ENCODE results near the gene CATSPERZ. TPM values are rescaled to one million over a fixed set of nuclear protein-coding genes. Genes with fewer than 3 reads are reported as not detected.
A peak's percentile ranks its signal among the peaks of the same experiment; 100 is the strongest.

The CATSPERZ gene, protein sequence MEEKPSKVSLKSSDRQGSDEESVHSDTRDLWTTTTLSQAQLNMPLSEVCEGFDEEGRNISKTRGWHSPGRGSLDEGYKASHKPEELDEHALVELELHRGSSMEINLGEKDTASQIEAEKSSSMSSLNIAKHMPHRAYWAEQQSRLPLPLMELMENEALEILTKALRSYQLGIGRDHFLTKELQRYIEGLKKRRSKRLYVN
- total RNA-seq (2021; fragmentation: NEBNext Ultra II Directional; extraction: Animal tissue kit (Norgen Biotek cat#: 25700)) = not detected in 2 replicates
- 0.77 and 1.1 TPM in 2 replicates for polyA plus RNA-seq (2011; rRNA removed)
- 0.85 TPM for polyA plus RNA-seq (2011; cell fraction: cytosol; rRNA removed)
- 1.6 TPM for polyA plus RNA-seq (2011; cell fraction: nucleus; rRNA removed)
- 0.46 to 0.96 TPM (median 0.73 TPM) in 3 of 4 replicates, not detected in the other for polyA plus RNA-seq (2012, experiment 1 of 2)
- 0.71 TPM for polyA plus RNA-seq (2012, experiment 2 of 2)
- 0.49 TPM for polyA plus RNA-seq (2013, experiment 1 of 2)
- polyA plus RNA-seq (2013, experiment 2 of 2) = 0.66 TPM
- not detected in 2 replicates for polyA minus RNA-seq (2011; rRNA and poly(A)+ RNA removed)
- polyA minus RNA-seq (2011; cell fraction: cytosol; rRNA and poly(A)+ RNA removed) = not detected
- not detected for polyA minus RNA-seq (2011; cell fraction: nucleus; rRNA and poly(A)+ RNA removed)
- long read RNA-seq, experiment 1 = 0 reads
- long read RNA-seq, experiment 2 = 0 reads

DNA sequence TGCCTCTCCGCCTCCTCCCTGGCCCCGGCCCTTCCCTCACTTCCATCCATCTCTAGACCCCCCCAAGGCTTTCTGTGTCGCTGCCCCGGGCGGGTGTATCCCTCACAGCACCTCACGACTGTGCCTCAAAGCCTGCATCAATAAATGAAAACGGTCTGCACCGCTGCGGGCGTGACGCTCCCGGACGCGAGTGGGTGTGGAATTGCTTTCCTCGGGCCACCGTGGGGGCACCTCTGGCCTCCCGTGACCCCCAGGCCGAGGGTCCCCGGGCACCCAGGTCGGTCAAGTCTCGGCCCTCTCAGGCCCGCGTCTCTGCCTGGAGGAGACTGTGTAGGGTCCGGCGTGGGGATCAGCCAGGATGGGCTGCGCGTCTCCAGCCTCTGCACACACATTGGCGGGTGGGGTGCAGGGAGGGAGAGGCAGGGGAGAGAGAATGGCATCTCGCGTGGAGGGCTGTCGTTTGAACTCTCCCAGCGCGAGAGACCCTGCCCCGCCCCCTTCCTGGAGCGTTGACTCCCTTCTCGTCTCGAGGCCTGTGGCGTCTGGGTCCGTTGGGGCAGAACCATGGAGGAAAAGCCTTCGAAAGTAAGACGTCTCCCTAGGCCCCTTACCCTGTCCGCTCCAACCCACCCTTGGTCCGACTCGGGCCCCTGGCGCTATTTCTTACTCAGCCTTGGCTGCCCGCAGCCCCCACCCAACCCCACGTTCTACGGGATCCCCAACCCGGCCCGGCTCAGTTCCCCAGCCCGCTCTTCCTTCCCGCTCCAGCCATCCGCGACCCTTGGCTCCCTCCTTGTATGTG is at the start of gene CATSPERZ:
TSS of gene CATSPERZ (plus strand) at position 512 of the 802 bp plus-strand sequence. CDS start at position 565, 53 bp downstream.
- H3K23me2 ChIP-seq (ENCODE audit: low read depth, low read length) = peaks cover 10% of the 10 kb centered on the region; the same call in 1 of the 2 replicates
- peak within 1 kb of the TSS; percentile 95; the same call in 1 of the 2 replicates for H2BK15ac ChIP-seq (ENCODE audit: low read length)
- no peak within 1 kb of the TSS for H3K9ac ChIP-seq (replicated peaks in 1 of 4; ENCODE audit: extremely low read depth in 1 of 4, low read depth in 3 of 4, low read length in 3 of 4)
- H3K36me3 ChIP-seq (ENCODE audit: control insufficient read depth in 2 of 4, insufficient read depth in 4 of 4, low read length in 3 of 4) = no peaks in the 10 kb centered on the region; a peak in 1 of 8 replicates
- H3K79me1 ChIP-seq (ENCODE audit: low read depth, low read length) = no peaks in the 10 kb centered on the region
- H4K91ac ChIP-seq (replicated peaks; ENCODE audit: insufficient read length, low read length) = peak within 1 kb of the TSS; percentile 94
- H3K4me1 ChIP-seq (replicated peaks in 1 of 4; ENCODE audit: control insufficient read depth in 3 of 4, insufficient read depth in 4 of 4, low read length in 3 of 4) = peaks cover 3 to 27% (median 18%) of the 10 kb centered on the region in 4 experiments; a peak in 6 of 7 replicates
- DNase-seq (ENCODE audit: low read depth in 1 of 2, low spot score in 2 of 2) (peak in 1 of 2 experiments; percentile 83), FAIRE-seq (no peak)
- H2AFZ ChIP-seq (ENCODE audit: low read length) = no peak within 1 kb of the TSS
- no peaks in the 10 kb centered on the region; a peak in 1 of 4 replicates for H3K9me3 ChIP-seq (ENCODE audit: insufficient read depth in 2 of 2, low read depth in 1 of 2, low read length in 1 of 2)
- no peak within 1 kb of the TSS for H2AK5ac ChIP-seq (ENCODE audit: low read depth, low read length)
- ChIA-PET POLR2A (ENCODE audit: partially characterized antibody) (interaction anchor here (0.7 to 5.6 kb wide), 8 partner anchors 12 to 89 kb away, joined by 3 to 57 read pairs (median 4); partner anchors contain the start of genes GPR137, NUDT22 and TRPT1), CTCF (ENCODE audit: partially characterized antibody) (interaction anchor here (0.5 to 20.8 kb wide), 19 partner anchors 12 to 1965 kb away, joined by 3 to 614 read pairs (median 4); partner anchors contain the start of genes BAD, CCDC88B, FERMT3 and GPR137)
- peaks cover 0 to 13% of the 10 kb centered on the region in 2 experiments for H4K20me1 ChIP-seq (replicated peaks in 1 of 2; ENCODE audit: control insufficient read depth in 1 of 2, insufficient read depth in 2 of 2, low read length in 2 of 2)
- 17% methylated on average over 29 of the region's 54 CpGs; no CpG with 5 or more reads in 1 of the 2 experiments for WGBS, 2 experiments (ENCODE audit: extremely low coverage in 1 of 2, insufficient coverage in 1 of 2, insufficient read length in 1 of 2, insufficient replicate concordance in 2 of 2, low coverage in 1 of 2, low lambda C conversion rate in 2 of 2, missing lambda C conversion rate in 1 of 2)
- no peak within 1 kb of the TSS for H4K5ac ChIP-seq (ENCODE audit: insufficient read length, low read depth, low read length)
- peak within 1 kb of the TSS; percentile 28; the same call in 1 of the 2 replicates for H2BK20ac ChIP-seq (ENCODE audit: low read length)
- H2BK5ac ChIP-seq (ENCODE audit: low read depth, low read length) = no peak within 1 kb of the TSS
- H3K4me2 ChIP-seq (ENCODE audit: insufficient read depth in 1 of 2, low read depth in 2 of 2, low read length in 2 of 2) = peak within 1 kb of the TSS; percentile 59 to 66
- H3K4ac ChIP-seq (replicated peaks; ENCODE audit: insufficient read length, low read depth, low read length) = no peak within 1 kb of the TSS
- H4K8ac ChIP-seq (ENCODE audit: extremely low read depth, insufficient read depth, low read length) = peak within 1 kb of the TSS; percentile 86
- H2BK120ac ChIP-seq (replicated peaks; ENCODE audit: low read depth, low read length) = peak within 1 kb of the TSS; percentile 59
- H3K79me2 ChIP-seq (ENCODE audit: control insufficient read depth in 1 of 2, insufficient read depth in 2 of 2, low read length in 2 of 2) = no peaks in the 10 kb centered on the region
- no peak within 1 kb of the TSS for H3K14ac ChIP-seq (ENCODE audit: insufficient read length)
- no peak within 1 kb of the TSS for H3K23ac ChIP-seq (ENCODE audit: insufficient read length)
- H3K27ac ChIP-seq (ENCODE audit: low read depth, low read length) = no peak within 1 kb of the TSS
- H3K4me3 ChIP-seq (ENCODE audit: extremely low read depth in 1 of 4, insufficient read depth in 2 of 4, low read depth in 3 of 4, low read length in 4 of 4) = peak within 1 kb of the TSS; percentile 7 to 49 (median 16); a peak in 7 of 8 replicates
- peaks cover 52 to 74% (median 62%) of the 10 kb centered on the region in 4 experiments for H3K27me3 ChIP-seq (replicated peaks in 1 of 4; ENCODE audit: control insufficient read depth in 3 of 4, extremely low read depth in 1 of 4, insufficient read depth in 3 of 4, low read length in 3 of 4)
- peak within 1 kb of the TSS; percentile 64; the same call in 1 of the 2 replicates for H3K18ac ChIP-seq (ENCODE audit: extremely low read depth, low read length)
- H3K56ac ChIP-seq (replicated peaks; ENCODE audit: insufficient read length, low read depth, low read length) = no peak within 1 kb of the TSS
- peak within 1 kb of the TSS; percentile 20; the same call in 1 of the 2 replicates for H2BK12ac ChIP-seq (ENCODE audit: low read depth, low read length)
- no peak for TF ChIP-seq TCF12 (IDR thresholded peaks at IDR 0.05; ENCODE audit: low read depth, low read length)
- TF ChIP-seq SUZ12 (IDR thresholded peaks at IDR 0.05; ENCODE audit: low read length) = peak; percentile 81; the same call in 1 of the 2 replicates
- no peak for TF ChIP-seq POLR2A (IDR thresholded peaks at IDR 0.05; ENCODE audit: control extremely low read depth in 1 of 2, low read depth in 2 of 2, low read length in 2 of 2)
- TF ChIP-seq, protein P1, sequence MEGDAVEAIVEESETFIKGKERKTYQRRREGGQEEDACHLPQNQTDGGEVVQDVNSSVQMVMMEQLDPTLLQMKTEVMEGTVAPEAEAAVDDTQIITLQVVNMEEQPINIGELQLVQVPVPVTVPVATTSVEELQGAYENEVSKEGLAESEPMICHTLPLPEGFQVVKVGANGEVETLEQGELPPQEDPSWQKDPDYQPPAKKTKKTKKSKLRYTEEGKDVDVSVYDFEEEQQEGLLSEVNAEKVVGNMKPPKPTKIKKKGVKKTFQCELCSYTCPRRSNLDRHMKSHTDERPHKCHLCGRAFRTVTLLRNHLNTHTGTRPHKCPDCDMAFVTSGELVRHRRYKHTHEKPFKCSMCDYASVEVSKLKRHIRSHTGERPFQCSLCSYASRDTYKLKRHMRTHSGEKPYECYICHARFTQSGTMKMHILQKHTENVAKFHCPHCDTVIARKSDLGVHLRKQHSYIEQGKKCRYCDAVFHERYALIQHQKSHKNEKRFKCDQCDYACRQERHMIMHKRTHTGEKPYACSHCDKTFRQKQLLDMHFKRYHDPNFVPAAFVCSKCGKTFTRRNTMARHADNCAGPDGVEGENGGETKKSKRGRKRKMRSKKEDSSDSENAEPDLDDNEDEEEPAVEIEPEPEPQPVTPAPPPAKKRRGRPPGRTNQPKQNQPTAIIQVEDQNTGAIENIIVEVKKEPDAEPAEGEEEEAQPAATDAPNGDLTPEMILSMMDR (IDR thresholded peaks at IDR 0.05; ENCODE audit: control extremely low read depth in 1 of 3, insufficient read depth in 1 of 3, low read depth in 1 of 3, low read length in 3 of 3) = no peak
